SU-DHL-6 (cell line): ENCODE data around the gene WDR37.

Source experiments
- CTCF ChIP-seq: fragments of 200-600 bp; sonication (generic); IDR thresholded peaks from one replicate; pipeline ENCODE4 v1.5.1; 2017; ENCODE audit warnings: antibody characterized with exemption, mild to moderate bottlenecking, low read length, moderate library complexity; ENCODE audit not compliant: insufficient read depth, poor library complexity, severe bottlenecking
- EZH2phosphoT487 ChIP-seq: fragments of 200-600 bp; sonication (generic), shearing (Covaris generic); conservative IDR thresholded peaks from 2 replicates; pipeline ENCODE4 v1.6.1; 2018; ENCODE audit warnings: mild to moderate bottlenecking, antibody characterized with exemption, low read length, moderate library complexity, mixed read lengths

- TF ChIP-seq CTCF: no peak
- no peak for TF ChIP-seq EZH2phosphoT487
These were observed 7.2 kb downstream of the WDR37 start for GRCh38 chr10:1063232-1063865.
